HG03175 (cell line): Measurements from ENCODE around the gene BMP3.

Experiments
- ATAC-seq: cut with Tn5 transposase; IDR thresholded peaks from one replicate; pipeline ENCODE4 v1.9.1; 2021; ENCODE audit warnings: mild to moderate bottlenecking, moderate library complexity; ENCODE audit not compliant: unreplicated experiment

Gene BMP3

DNA sequence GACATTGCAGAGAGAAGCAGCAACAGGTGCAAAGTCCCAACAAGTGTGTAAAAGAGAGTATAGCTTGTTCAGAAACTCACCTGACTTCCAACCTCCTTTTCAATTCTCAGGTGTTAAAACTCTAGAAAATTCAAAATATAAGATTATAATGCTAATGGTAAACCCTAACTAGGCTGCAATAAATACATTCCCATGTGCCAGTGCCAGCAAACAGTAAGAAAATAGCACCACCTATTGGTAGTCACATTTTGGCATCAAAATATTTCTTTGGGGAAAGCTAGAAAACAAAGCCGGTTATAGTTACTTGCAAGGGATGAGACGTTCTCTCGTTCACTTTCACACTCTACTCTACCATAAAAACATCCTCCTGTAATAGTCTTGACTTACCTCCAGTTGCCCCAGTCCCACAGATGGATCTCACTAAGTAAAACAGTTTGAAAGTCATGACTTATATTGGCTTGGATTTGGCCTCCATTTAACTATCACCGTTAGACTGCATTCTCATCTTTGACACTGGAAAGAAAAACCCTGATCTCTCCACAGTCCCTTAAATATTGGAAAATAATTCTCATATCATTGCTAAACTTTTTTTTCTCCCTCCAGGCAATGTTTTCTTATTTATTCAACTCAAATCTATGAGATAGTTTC is 9.6 kb downstream of the BMP3 start:
- ATAC-seq: peak; percentile 55

DNA sequence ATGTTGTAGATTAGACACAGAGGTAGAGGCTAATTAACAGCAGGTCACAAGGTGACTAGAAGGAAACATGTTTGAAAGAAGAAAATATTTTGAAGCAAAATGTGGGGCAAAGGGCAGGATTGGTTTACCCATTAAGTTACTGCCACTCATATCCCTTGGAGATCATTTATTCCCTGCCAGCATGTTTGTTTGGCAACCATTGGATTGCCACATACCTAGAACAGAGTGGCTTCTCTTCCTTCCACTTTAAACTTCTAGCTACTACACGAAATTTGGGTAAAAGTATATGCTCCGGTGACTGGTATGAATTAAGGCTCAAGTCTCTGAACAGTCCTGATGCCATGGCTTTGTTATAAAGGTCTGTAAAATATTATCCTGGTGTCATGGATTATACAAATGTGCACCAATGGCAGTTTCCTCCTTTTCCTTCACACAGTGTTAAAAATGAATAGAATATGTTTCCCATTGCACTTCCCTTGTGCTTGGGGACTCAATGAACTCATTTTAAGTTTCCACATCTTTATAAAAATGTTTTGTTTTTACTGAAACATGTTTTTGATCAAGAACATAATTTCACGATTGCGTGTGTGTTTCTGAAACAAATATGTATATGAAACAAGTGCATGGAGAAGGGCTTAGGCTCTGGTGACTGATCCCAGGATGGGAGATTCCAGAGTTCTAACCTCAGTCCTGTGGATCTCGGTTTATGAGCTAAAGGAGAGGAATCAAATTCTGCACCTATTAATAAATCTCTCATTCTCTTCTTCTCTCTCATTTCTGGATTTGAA is 12.3 kb downstream of the BMP3 start:
- no peak for ATAC-seq

DNA sequence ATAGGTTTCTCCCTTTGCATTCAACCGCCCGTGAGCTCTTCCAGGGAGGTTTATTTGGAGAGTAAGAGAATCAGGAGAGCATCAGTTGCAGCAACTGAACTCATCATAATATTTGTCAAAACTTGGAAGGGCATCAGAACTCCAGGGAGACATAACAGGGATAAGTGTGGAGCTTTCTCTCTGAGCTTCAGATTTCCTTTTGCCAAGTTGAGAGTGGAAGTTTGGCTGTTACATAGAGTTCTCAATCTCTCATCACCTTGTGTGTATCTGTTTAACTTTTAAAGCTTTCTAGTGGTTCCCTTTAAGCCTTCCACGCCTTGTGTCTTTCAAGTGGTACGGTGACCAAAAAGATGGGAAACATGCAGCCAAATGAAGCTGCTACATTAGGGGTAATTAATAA is 18.8 kb downstream of the BMP3 start:
- ATAC-seq: no peak

DNA sequence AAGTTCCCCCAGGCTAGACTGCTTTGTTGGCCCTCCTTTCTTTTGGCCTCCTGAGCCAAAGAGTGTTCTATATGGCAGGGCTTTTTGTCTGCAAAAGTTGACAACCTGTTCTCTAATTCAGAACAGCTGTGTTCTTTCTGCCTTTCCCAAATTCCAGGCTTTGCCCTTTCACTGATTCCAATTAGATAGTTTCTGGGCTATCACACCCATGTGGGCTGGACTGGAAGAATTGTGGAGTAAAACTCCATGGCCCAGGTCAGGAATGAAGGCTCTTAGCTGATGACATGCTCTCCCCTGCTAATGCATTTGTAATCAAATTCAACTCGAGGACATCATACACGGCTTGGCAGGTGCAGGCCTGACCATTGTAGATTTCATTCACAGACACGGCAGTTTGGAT is 19.4 kb downstream of the BMP3 start:
- ATAC-seq: no peak

DNA sequence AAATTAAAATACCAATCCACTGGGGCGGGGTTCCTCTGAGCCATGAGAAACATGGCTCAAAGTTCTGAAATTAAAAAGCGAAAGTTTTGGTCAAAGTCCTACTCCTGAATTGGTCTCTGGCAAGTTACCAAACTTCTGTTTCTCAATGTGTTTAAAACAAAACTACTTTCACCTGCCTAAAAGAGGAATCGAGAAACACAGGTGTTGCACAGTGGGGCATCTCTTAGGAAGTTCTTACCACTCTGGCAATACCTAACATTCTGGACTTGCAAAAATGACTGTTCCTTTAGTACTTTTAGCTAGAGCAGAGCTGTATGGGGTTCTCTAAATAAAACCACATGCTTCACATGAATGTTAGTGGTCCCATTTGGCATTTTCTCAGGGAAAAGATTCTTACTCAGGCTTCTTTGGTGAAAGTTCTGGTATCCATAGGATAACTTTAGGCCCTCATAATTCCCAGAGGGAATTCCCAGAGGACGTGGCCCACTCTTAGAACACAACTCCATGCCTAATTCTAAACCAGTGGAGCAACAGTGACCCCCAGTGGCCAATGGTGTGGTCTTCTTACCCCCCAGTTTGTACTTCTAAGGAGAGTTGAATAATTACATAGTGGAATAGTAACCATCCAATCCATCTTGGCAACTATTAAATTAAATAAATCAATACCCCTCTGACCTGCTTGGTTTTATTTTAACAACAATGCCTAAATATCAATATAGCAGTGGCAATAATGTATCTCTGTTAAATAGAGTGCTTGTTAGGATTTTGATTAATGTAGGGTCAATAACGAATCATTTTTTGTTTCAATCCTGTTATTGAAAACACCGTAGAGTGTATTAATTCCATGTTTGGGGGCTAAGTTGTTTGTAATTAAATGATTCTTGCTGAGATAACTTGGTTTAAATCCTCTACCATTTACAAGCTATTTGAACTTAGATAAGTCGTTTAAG is 21.9 kb downstream of the BMP3 start:
- ATAC-seq: peak; percentile 99

DNA sequence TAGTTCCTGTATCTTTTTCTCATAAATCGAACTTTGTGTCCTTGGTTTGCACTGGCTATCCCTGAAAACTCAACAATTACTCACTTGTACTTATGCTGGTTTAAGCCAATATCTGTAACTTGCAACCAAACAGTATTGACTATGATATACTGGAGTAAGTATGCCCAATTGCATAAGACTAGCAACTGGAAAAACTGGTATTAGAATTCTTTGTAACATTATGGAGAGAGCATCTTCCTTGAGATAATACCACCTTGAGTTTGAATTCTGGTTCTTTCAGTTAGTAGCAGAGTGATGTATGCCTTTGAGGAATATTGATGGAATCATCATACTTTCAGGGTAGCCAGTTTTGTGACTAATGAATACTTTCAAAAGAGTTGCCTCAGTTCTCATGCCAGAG is 28.1 kb downstream of the BMP3 start:
- no peak for ATAC-seq

DNA sequence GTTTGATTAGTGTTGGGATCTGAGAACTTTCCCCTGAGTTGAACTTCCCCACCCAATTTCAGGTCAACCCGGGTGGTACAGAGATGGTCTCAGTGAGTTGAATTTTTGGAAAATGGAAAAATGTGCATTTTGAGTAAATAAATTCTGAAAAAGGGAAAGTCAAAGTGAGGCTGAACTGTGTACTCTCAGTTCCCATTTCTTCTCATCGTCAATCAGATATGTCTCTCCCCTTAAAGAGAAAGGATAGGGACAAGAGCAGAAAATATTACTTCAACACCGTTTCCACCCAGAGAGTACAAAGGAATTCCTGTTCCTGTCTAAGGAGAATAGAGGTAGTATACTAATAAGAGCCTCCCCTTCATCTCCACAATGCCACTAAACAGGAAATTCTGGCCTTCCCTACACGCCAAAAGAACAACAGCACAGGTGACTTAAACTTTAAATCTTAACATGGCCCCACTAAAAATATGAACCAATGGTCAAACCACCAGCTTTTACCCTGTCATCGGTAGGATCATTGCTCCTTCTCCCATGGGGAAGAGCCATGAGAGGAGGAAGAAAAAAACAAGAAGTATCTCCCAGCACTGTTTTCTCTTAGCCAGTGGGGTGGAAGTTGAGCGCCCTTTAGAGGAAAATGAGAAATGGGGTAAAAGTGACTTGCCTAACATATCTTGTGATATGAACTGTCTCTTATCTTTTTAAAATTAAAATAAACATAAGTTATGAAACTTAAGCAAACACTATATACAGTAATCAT is 30.3 kb downstream of the BMP3 start:
- no peak for ATAC-seq

DNA sequence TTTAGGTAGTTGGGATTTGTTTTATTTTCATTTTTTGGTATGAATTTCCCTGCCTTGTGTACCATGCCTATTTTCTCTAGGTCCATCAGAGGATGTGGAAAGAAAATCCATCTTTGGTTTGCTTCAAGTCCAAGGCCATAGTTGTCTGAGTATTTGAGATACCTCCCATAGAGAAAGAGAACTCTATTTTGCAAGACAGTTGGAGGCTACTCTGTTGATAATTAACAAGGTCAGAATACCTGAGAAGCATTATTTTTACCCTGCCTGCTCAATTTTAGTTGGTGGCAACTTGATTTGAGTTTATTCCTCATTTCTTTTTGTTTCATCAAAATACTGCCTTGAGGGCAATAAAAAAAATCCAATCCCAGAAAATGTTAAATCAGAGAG is 30.8 kb downstream of the BMP3 start:
- ATAC-seq: no peak

DNA sequence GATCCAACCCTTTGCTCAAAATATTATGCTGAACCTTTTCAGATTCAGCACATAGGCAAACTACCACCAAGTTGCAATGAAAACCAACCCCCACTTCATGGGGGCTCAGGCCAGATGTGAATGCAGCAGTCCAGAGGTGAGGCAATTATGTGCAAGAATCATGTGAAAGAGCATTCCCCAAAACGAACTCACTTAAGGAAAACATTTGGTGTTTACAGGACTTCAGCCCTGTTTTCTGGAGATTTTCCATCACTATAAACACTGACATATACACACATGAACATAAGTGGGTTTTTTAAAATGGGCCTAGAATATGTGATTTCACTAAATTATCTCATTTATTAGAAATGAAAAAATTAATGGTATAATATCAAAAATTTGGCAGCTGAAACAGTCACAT is 31.5 kb downstream of the BMP3 start:
- no peak for ATAC-seq

DNA sequence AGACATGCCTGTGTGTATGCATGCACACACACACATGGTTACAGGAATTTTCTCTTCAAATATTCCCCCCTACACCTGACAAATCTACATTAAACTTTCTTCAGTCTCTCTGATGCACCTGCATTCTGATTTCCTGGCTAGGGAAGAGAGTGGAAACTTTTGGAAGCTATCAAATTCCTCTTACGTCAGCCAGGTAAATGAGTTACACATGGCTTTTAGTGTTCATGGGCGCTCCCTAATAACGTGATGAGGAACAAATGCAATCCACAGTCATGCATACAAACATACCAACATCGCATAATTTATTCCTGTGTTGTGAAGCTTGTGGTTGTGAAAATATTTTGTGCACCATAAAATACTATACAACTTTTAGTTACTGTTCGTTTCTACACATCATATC is 34.9 kb downstream of the BMP3 start:
- no peak for ATAC-seq

DNA sequence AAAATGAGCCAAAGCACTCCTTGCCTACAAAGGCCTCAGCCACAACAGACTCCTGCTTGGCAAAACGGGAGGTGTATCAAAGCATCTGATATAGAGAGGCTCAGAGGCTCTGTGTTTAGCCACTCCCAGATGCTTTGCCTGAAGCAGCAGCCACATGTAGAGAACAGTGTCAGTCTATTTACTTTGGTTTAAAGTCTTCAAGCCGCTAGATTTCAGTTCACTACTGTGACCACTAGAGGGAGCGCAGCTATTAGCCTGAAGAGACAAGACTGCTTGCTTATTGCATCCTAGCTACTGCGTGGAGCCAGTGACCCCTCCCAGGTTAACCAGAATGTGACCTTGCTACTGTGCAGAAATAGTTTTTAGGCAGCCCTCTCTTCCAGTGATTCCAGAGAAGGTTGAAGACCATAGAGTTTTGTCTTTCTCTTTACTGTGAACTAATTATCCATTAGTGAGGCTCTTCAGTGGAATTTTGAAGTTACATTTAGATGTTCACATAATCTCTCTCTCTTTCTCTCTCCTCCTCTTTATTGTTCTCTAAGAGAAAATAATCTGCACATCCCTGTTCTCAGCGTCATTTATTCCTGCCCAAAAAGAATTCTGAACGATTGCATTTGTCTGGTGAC is 39.3 kb downstream of the BMP3 start:
- peak; percentile 97 for ATAC-seq

DNA sequence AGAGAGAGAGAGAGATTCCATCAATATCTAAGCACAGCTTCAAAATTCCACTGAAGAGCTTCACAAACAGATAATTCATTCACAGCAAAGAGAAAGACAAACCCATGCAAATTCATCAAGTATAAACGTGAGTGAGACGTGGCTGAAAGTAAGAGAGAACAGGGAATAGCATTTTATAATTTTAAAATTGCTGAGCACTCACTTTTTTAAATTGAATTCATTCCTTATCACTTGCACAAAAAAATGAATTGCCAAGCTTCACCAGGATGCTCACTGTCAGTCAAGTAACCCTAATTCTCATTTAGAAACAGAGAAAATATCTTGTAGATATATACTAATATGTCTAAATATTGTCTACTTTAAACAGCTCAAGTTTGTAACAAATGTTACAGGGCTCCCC is 40.5 kb downstream of the BMP3 start:
- no peak for ATAC-seq

DNA sequence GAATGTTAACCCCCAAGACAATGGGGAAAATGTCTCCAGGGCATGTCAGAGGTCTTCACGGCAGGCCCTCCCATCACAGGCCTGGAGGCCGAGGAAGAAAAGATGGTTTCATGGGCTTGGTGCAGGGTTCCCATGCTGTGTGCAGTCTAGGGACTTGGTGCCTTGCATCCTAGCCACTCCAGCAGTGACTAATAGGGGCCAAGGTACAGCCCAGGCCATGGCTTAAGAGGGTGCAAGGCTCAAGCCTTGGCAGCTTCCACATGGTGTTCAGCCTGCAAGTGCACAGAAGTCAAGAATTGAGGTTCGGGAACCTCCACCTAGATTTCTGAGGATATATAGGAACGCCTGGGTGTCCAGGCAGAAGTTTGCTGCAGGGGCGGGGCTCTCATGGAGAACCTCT is 50.6 kb downstream of the BMP3 start:
- ATAC-seq: no peak

DNA sequence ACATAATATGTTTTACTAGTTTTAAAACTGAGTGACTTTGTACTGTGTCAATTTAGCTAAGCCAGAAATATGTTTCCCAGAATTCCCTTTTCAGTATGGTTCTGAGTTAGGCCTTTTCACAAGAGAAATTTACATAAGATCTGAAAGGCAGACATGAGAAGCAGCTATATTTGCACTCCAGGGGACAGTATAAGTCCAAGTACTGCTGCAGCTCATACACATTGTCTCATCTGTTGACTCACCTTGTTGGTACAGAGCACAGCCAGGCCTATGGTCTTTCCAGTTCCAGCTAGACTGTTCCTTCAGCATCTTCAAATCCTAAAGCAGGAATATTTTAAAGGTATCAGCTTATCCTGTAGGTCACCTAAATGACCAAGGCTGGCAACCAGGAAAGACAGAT is 53.5 kb downstream of the BMP3 start:
- ATAC-seq: no peak

DNA sequence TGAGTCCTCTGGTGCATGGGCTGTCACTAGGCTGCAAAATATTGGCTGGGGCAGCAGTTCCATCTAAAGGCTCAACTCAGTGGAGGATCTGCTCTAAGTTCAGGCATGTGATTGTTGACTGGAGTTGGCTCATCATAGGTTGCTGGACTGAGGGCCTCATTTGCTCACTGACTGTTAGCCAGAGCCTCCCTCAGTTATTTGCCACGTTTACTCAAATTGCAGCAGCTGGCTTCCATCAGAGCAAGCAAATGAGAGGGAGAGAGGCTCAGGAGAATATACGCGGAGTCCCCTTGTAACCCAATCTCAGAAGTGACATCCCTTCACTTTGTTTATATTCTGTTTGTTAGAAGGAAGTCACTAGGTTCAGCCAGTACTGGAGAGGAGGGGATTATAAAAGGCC is 54.1 kb downstream of the BMP3 start:
- no peak for ATAC-seq

DNA sequence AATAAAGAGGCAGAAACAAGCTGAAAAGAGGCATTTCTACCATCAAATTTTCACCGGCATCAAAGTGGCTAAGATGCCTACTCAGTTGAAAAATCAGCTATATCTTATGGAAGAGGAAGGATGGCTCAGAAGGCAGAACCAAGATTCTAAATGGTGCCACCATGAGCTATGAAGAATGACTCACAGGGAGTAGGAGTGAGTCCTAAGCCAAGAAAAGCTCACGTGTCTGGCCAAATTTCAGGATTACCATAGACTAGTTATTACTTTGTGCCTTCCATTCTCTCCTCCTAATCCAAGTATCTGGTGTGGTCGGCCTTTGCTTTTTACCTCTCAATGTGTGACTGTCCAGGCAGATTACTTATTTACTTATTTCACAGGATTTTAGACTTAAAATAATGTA is 54.8 kb downstream of the BMP3 start:
- ATAC-seq: no peak

DNA sequence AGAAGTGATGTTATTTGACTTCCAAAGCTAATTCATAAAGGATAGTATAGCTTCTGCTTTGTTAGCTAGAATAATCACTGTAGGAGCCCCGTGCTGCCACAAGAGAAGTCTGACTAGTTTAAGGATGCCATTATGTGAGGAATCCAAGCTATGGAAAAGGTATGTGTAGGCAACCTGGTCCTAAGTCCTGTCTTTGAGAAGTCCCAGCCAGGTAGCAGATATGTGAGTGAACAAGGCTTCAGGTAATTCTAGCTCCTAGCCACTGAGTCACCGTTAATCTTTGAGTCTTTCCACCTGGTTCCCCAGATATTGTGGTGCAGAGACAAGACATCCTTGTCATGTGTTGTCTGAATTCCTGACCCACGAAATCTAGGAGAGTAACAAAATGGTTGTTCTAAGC is 55.5 kb downstream of the BMP3 start:
- ATAC-seq: no peak

DNA sequence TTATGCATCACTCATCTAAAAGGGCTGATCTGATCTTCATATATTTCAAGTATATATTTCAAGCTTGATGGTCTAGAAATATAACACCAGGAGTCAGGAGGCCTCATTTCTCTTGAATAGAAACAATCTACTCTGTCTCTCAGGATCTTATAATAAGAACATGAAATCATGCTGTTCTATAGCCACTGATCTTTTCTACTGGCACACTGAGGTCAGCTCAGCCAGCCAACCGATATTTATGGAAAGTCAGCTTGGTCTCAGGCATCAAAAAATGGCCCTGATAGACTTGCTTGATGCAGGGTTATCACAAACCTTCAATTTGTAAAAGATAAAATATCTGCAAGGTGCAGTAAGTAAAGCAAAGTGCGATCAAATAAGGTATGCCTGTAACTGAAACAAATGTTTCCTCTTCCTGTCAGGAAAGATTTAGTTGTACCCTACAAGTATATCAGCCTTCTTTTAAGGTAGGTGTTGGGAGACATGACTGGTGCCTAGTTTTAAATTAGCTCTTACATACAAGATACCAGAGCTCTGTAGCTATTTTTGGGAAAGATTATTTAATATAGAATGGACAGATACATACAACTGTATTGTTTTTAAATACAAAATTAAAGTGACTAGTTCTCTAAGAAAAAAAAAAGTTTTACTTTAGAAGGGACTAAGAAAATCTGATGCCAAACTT is 63.4 kb downstream of the BMP3 start:
- no peak for ATAC-seq

DNA sequence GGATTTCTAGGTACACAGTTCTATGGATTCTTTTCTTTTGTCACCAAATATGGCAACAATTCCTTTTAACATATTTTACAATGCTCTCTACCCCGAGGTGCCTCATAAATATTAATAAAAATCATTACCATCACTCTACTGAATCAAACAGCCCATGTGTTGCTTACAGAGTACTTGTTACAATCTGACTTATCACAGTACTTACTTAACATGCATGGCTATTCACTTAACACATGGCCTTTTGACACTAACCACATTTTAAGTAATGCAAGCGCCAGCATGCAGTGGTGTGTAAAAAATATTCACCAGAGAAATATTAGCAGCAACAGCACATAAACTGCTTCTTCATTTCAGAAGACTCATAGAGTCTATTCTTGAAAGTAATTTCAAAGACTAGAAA is 64.9 kb downstream of the BMP3 start:
- ATAC-seq: no peak

DNA sequence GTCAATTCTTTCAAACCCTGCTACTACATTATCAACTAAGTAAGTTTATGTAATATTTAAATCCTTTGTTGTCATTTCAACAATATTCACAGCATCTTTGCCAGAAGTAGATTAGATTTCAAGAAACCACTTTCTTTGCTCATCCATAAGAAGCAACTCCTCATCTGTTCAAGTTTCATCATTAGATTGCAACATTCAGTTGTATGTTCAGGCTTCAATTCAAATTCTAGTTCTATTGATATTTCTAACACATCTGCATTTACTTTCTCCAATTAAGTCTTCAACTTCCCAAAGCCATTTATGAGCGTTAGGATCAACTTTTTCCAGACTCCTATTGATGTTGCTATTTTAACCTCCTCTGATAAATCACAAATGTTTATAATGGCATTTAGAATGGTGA is 66.1 kb downstream of the BMP3 start:
- ATAC-seq: no peak
